H1 (cell line): Measurements from ENCODE around the gene BCL2L12. TPM values are rescaled to one million over a fixed set of nuclear protein-coding genes. Genes with fewer than 3 reads are reported as not detected.

ENCODE experiments used
- CTCF ChIA-PET: fragments of 300-600 bp; sonication (Branson Sonifier 250); formaldehyde crosslinking; loops from one replicate; lab custom pipeline; 2021; ENCODE audit not compliant: partially characterized antibody; lab: Charles Lee
- POLR2A ChIA-PET: fragments of 300-600 bp; sonication (Branson Sonifier 250); formaldehyde crosslinking; loops from one replicate; lab custom pipeline; 2021; ENCODE audit warnings: inconsistent platforms; ENCODE audit not compliant: partially characterized antibody; lab: Charles Lee
- DNase-seq, 2 experiments: peaks; one replicate each; pipeline versions ENCODE4 v3.0.0 to v3.0.0-alpha.2; 2010 to 2022; ENCODE audit warnings: low spot score in 2 of 2, low read depth in 1 of 2, mixed read lengths in 1 of 2
- FAIRE-seq: peaks from 2 replicates; lab custom pipeline; 2011; peaks lifted over from hg19 to GRCh38; lab: Jason Lieb, UNC
- H2AFZ ChIP-seq: 2 replicates; pipeline ENCODE4 v1.8.1; 2012; ENCODE audit warnings: low read length, inconsistent platforms
- H2AK5ac ChIP-seq: 2 replicates; pipeline ENCODE4 v1.6.1; 2013; ENCODE audit warnings: low read depth, low read length
- H2BK120ac ChIP-seq: replicated peaks from 2 replicates; pipeline ENCODE3; 2013; ENCODE audit warnings: low read depth, low read length, inconsistent platforms
- H2BK12ac ChIP-seq: 2 replicates; pipeline ENCODE4 v1.6.1; 2013; ENCODE audit warnings: low read depth, low read length
- H2BK15ac ChIP-seq: 2 replicates; pipeline ENCODE4 v1.6.1; 2013; ENCODE audit warnings: low read length
- H2BK20ac ChIP-seq: 2 replicates; pipeline ENCODE4 v1.6.1; 2013; ENCODE audit warnings: low read length
- H2BK5ac ChIP-seq: 2 replicates; pipeline ENCODE4 v1.6.1; 2013; ENCODE audit warnings: low read depth, low read length
- H3K14ac ChIP-seq: 2 replicates; pipeline ENCODE4 v1.6.1; 2013; ENCODE audit warnings: inconsistent platforms; ENCODE audit not compliant: insufficient read length
- H3K18ac ChIP-seq: 2 replicates; pipeline ENCODE4 v1.6.1; 2013; ENCODE audit warnings: low read length; ENCODE audit errors: extremely low read depth
- H3K23ac ChIP-seq: 2 replicates; pipeline ENCODE4 v1.6.1; 2013; ENCODE audit warnings: inconsistent platforms; ENCODE audit not compliant: insufficient read length
- H3K23me2 ChIP-seq: 2 replicates; pipeline ENCODE4 v1.6.1; 2013; ENCODE audit warnings: low read depth, low read length
- H3K27ac ChIP-seq: 2 replicates; pipeline ENCODE4 v1.6.1; 2011; ENCODE audit warnings: low read depth, low read length, inconsistent platforms
- H3K27me3 ChIP-seq, 4 experiments: replicated peaks in 1 of 4; 1 replicate in 1 of 4; 2 replicates in 3 of 4; pipeline versions ENCODE4 v1.6.1 to v1.8.1; 2011 to 2013; ENCODE audit warnings: low read length in 3 of 4, mild to moderate bottlenecking in 3 of 4, inconsistent platforms in 2 of 4, mixed read lengths in 2 of 4, moderate library complexity in 1 of 4; ENCODE audit not compliant: control insufficient read depth in 3 of 4, insufficient read depth in 3 of 4; ENCODE audit errors: extremely low read depth in 1 of 4
- H3K36me3 ChIP-seq, 4 experiments: 2 replicates each; pipeline versions ENCODE4 v1.6.1 to v1.8.1; 2011 to 2013; ENCODE audit warnings: mild to moderate bottlenecking in 4 of 4, low read length in 3 of 4, moderate library complexity in 2 of 4, control low read depth in 1 of 4, inconsistent platforms in 1 of 4; ENCODE audit not compliant: insufficient read depth in 4 of 4, control insufficient read depth in 2 of 4
- H3K4ac ChIP-seq: replicated peaks from 2 replicates; pipeline ENCODE3; 2013; ENCODE audit warnings: low read length, low read depth, mixed read lengths, inconsistent platforms; ENCODE audit not compliant: insufficient read length
- H3K4me1 ChIP-seq, 4 experiments: replicated peaks in 1 of 4; 1 replicate in 1 of 4; 2 replicates in 3 of 4; pipeline versions ENCODE4 v1.6.1 to v1.8.1; 2011 to 2013; ENCODE audit warnings: low read length in 3 of 4, inconsistent platforms in 2 of 4, mixed read lengths in 1 of 4; ENCODE audit not compliant: insufficient read depth in 4 of 4, control insufficient read depth in 3 of 4
- H3K4me2 ChIP-seq, 2 experiments: 2 replicates each; pipeline versions ENCODE4 v1.6.1 to v1.8.1; 2011 to 2013; ENCODE audit warnings: low read depth in 2 of 2, low read length in 2 of 2, control low read depth in 1 of 2, inconsistent platforms in 1 of 2, mild to moderate bottlenecking in 1 of 2; ENCODE audit not compliant: insufficient read depth in 1 of 2
- H3K4me3 ChIP-seq, 4 experiments: fragments of 200-600, 300-600 bp in 1 of 4; sonication (generic), shearing (Covaris generic), sonication (Bioruptor Twin) in 1 of 4; 2 replicates each; pipeline versions ENCODE4 v1.5.1 to v1.8.1; 2011 to 2016; ENCODE audit warnings: low read length in 4 of 4, low read depth in 3 of 4, control low read depth in 2 of 4, inconsistent platforms in 2 of 4, mild to moderate bottlenecking in 2 of 4, mixed read lengths in 1 of 4, moderate library complexity in 1 of 4; ENCODE audit not compliant: insufficient read depth in 2 of 4; ENCODE audit errors: extremely low read depth in 1 of 4
- H3K56ac ChIP-seq: replicated peaks from 2 replicates; pipeline ENCODE3; 2013; ENCODE audit warnings: low read depth, mild to moderate bottlenecking, mixed read lengths, low read length, inconsistent platforms; ENCODE audit not compliant: insufficient read length
- H3K79me1 ChIP-seq: 2 replicates; pipeline ENCODE4 v1.6.1; 2013; ENCODE audit warnings: low read depth, low read length, control low read depth
- H3K79me2 ChIP-seq, 2 experiments: 2 replicates each; pipeline versions ENCODE4 v1.6.1 to v1.8.1; 2012 to 2013; ENCODE audit warnings: low read length in 2 of 2, mild to moderate bottlenecking in 2 of 2, inconsistent platforms in 1 of 2; ENCODE audit not compliant: insufficient read depth in 2 of 2, control insufficient read depth in 1 of 2
- H3K9ac ChIP-seq, 4 experiments: replicated peaks in 1 of 4; 1 replicate in 1 of 4; 2 replicates in 3 of 4; pipeline versions ENCODE4 v1.6.1 to v1.8.1; 2011 to 2013; ENCODE audit warnings: low read depth in 3 of 4, low read length in 3 of 4, control low read depth in 2 of 4, mild to moderate bottlenecking in 2 of 4, moderate library complexity in 2 of 4, inconsistent platforms in 1 of 4; ENCODE audit errors: extremely low read depth in 1 of 4
- H3K9me3 ChIP-seq, 2 experiments: 2 replicates each; pipeline versions ENCODE4 v1.6.1 to v1.8.1; 2012 to 2013; ENCODE audit warnings: mild to moderate bottlenecking in 2 of 2, moderate library complexity in 2 of 2, control low read depth in 1 of 2, inconsistent platforms in 1 of 2, low read depth in 1 of 2, low read length in 1 of 2, mixed read lengths in 1 of 2; ENCODE audit not compliant: insufficient read depth in 2 of 2
- H4K20me1 ChIP-seq, 2 experiments: replicated peaks in 1 of 2; 2 replicates each; pipeline versions ENCODE3 to v1.8.1; 2011 to 2013; ENCODE audit warnings: inconsistent platforms in 2 of 2, low read length in 2 of 2, mild to moderate bottlenecking in 1 of 2; ENCODE audit not compliant: insufficient read depth in 2 of 2, control insufficient read depth in 1 of 2
- H4K5ac ChIP-seq: 2 replicates; pipeline ENCODE4 v1.6.1; 2013; ENCODE audit warnings: low read length, low read depth, mixed read lengths, inconsistent platforms; ENCODE audit not compliant: insufficient read length
- H4K8ac ChIP-seq: 2 replicates; pipeline ENCODE4 v1.8.0; 2013; ENCODE audit warnings: mild to moderate bottlenecking, moderate library complexity, low read length, inconsistent platforms; ENCODE audit not compliant: insufficient read depth; ENCODE audit errors: extremely low read depth
- H4K91ac ChIP-seq: replicated peaks from 2 replicates; pipeline ENCODE3; 2013; ENCODE audit warnings: low read length, mixed read lengths, inconsistent platforms; ENCODE audit not compliant: insufficient read length
- ASH2L ChIP-seq: fragments of 200-600, 300-600 bp; sonication (generic); IDR thresholded peaks from one replicate; pipeline ENCODE4 v1.7.1; 2017; ENCODE audit warnings: low read length
- CEBPB ChIP-seq: IDR thresholded peaks from 2 replicates; pipeline ENCODE4 v1.6.1; 2012; ENCODE audit warnings: low read depth, low read length
- JUND ChIP-seq: IDR thresholded peaks from 2 replicates; pipeline ENCODE4 v1.6.1; 2011; ENCODE audit warnings: mild to moderate bottlenecking, improper control_type of control experiment, low read length
- POU5F1 ChIP-seq: IDR thresholded peaks from 2 replicates; pipeline ENCODE4 v1.6.1; 2011; ENCODE audit warnings: low read depth, mild to moderate bottlenecking, low read length, moderate library complexity
- RBBP5 ChIP-seq: IDR thresholded peaks from 2 replicates; pipeline ENCODE4 v1.7.1; 2012; ENCODE audit warnings: low read depth, mild to moderate bottlenecking, inconsistent platforms, low read length, moderate library complexity, borderline replicate concordance
- RFX5 ChIP-seq: IDR thresholded peaks from 2 replicates; pipeline ENCODE4 v1.6.1; 2011; ENCODE audit warnings: low read depth, low read length, improper control_type of control experiment, borderline replicate concordance
- SUZ12 ChIP-seq: fragments of 200-600 bp; sonication (generic); IDR thresholded peaks from 2 replicates; pipeline ENCODE4 v1.6.1; 2012; ENCODE audit warnings: mild to moderate bottlenecking, inconsistent platforms, low read length, moderate library complexity, mixed read lengths
- TEAD4 ChIP-seq: IDR thresholded peaks from 2 replicates; pipeline ENCODE4 v1.6.1; 2012; ENCODE audit warnings: low read depth, low read length, inconsistent platforms, mixed read lengths
- ZNF274 ChIP-seq: IDR thresholded peaks from 2 replicates; pipeline ENCODE4 v1.7.0; 2012; ENCODE audit warnings: low read length, borderline replicate concordance; ENCODE audit errors: extremely low read depth
- WGBS, 2 experiments: shearing (Covaris generic) in 1 of 2; methylation state at CpG; one replicate each; pipeline versions ENCODE4 v1.1.6 to v1.1.7; 2013 to 2015; ENCODE audit warnings: low lambda C conversion rate in 2 of 2, mixed read lengths in 2 of 2, inconsistent platforms in 1 of 2, low coverage in 1 of 2, missing lambda C conversion rate in 1 of 2; ENCODE audit not compliant: insufficient replicate concordance in 2 of 2, insufficient coverage in 1 of 2, insufficient read length in 1 of 2; ENCODE audit errors: extremely low coverage in 1 of 2, missing lambda C conversion rate in 1 of 2; 5-methylcytosine and 5-hydroxymethylcytosine counted together
- polyA plus RNA-seq, 7 experiments: library from polyadenylated mRNA; depleted of rRNA in 3 of 7; stranded (reverse) in 5 of 7; unstranded in 2 of 7; fragments of >200 nt in 5 of 7; fragments of 200-250 nt in 2 of 7; gene quantifications; 1 replicate in 5 of 7; 2 replicates in 1 of 7; 4 replicates in 1 of 7; pipeline versions ENCODE4 v1.2.1 to v1.2.3, GENCODE V29; 2011 to 2013; ENCODE audit warnings: missing spikeins in 2 of 7, mixed read lengths in 2 of 7
- total RNA-seq: library from RNA; stranded (reverse); fragmentation: NEBNext Ultra II Directional; extraction: Animal tissue kit (Norgen Biotek cat#: 25700); gene quantifications from 2 replicates; pipeline ENCODE4 v1.2.1, GENCODE V29; 2021
- TF ChIP-seq, protein P1 (sequence below): IDR thresholded peaks from 2 replicates; pipeline ENCODE4 v1.6.1; 2012; ENCODE audit warnings: low read length, inconsistent platforms
- TF ChIP-seq, protein P2 (sequence below): IDR thresholded peaks from 2 replicates; pipeline ENCODE4 v1.6.1; 2011; ENCODE audit warnings: low read length, improper control_type of control experiment

The BCL2L12 gene
- total and polyA plus RNA-seq, 2 of the 8 experiments (the other 6 are each of a cell fraction or from before 2014, with no cell fraction given): 126 to 209 TPM

DNA sequence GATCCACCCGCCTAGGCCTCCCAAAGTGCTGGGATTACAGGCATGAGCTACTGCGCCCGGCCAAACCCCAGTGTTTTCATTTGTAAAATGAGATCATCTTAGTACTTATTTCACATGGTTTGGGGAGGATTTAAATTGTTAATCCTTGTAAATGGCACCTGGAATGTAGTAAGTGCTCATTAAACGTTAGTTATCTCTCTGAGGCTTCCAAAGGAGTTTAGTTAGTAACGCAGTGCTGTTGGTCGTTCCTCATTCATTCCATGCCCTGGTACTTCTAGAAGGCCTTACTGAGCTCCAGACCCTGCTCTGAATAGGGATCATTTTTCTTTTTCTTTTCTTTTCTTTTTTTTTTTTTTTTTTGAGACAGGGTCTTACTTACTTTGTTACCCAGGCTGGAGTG lies 30.4 kb downstream of the BCL2L12 start:
- no peak overlapping the region for H2AFZ ChIP-seq
- POLR2A ChIA-PET: interaction anchor here (1.6 to 12.2 kb wide), 2 partner anchors 17 to 21 kb away, joined by 4 to 168 read pairs; partner anchors contain the start of gene PRMT1
- peaks cover 0 to 1% of the 10 kb centered on the region in 2 experiments for H4K20me1 ChIP-seq
- no peak overlapping the region for H3K9ac ChIP-seq
- no peak overlapping the region for H2AK5ac ChIP-seq
- no peak overlapping the region for H3K23ac ChIP-seq
- peaks cover 6% of the 10 kb centered on the region for H3K23me2 ChIP-seq
- H3K27me3 ChIP-seq: no peaks in the 10 kb centered on the region
- no peak overlapping the region for H3K18ac ChIP-seq
- H3K4me3 ChIP-seq: no peak overlapping the region
- H2BK20ac ChIP-seq: no peak overlapping the region
- no peaks in the 10 kb centered on the region for H3K9me3 ChIP-seq
- FAIRE-seq (no peak), DNase-seq (no peak)
- no peak overlapping the region for H4K91ac ChIP-seq
- no peak overlapping the region for H2BK15ac ChIP-seq
- H3K36me3 ChIP-seq: peaks cover 9 to 18% (median 16%) of the 10 kb centered on the region in 4 experiments; a peak in 7 of 8 replicates
- H4K5ac ChIP-seq: no peak overlapping the region
- H2BK120ac ChIP-seq: no peak overlapping the region
- WGBS, 2 experiments: 95% methylated on average over 6 of the region's 6 CpGs; no CpG with 5 or more reads in 1 of the 2 experiments
- no peak overlapping the region for H3K4ac ChIP-seq
- H3K27ac ChIP-seq: no peak overlapping the region
- no peak overlapping the region for H3K4me2 ChIP-seq
- H3K56ac ChIP-seq: no peak overlapping the region
- no peak overlapping the region for H4K8ac ChIP-seq
- H2BK12ac ChIP-seq: no peak overlapping the region
- H3K4me1 ChIP-seq: peaks cover 0 to 10% (median 2%) of the 10 kb centered on the region in 4 experiments; a peak in 3 of 7 replicates
- CTCF ChIA-PET: interaction anchor here (0.6 to 1.0 kb wide), 4 partner anchors 11 to 86 kb away, joined by 3 read pairs; partner anchors contain the start of gene PRMT1
- no peak overlapping the region for H3K14ac ChIP-seq
- no peaks in the 10 kb centered on the region for H3K79me1 ChIP-seq
- H3K79me2 ChIP-seq: peaks cover 0 to 9% of the 10 kb centered on the region in 2 experiments; a peak in 1 of 4 replicates
- no peak overlapping the region for H2BK5ac ChIP-seq
- TF ChIP-seq, protein P1, sequence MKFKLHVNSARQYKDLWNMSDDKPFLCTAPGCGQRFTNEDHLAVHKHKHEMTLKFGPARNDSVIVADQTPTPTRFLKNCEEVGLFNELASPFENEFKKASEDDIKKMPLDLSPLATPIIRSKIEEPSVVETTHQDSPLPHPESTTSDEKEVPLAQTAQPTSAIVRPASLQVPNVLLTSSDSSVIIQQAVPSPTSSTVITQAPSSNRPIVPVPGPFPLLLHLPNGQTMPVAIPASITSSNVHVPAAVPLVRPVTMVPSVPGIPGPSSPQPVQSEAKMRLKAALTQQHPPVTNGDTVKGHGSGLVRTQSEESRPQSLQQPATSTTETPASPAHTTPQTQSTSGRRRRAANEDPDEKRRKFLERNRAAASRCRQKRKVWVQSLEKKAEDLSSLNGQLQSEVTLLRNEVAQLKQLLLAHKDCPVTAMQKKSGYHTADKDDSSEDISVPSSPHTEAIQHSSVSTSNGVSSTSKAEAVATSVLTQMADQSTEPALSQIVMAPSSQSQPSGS: no peak
- TF ChIP-seq JUND: no peak
- no peak for TF ChIP-seq ASH2L
- no peak for TF ChIP-seq TEAD4
- TF ChIP-seq ZNF274: no peak
- no peak for TF ChIP-seq SUZ12
- TF ChIP-seq CEBPB: no peak
- TF ChIP-seq, protein P2, sequence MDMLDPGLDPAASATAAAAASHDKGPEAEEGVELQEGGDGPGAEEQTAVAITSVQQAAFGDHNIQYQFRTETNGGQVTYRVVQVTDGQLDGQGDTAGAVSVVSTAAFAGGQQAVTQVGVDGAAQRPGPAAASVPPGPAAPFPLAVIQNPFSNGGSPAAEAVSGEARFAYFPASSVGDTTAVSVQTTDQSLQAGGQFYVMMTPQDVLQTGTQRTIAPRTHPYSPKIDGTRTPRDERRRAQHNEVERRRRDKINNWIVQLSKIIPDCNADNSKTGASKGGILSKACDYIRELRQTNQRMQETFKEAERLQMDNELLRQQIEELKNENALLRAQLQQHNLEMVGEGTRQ: no peak
- no peak for TF ChIP-seq POU5F1
- no peak for TF ChIP-seq RFX5
- no peak for TF ChIP-seq RBBP5
